Panc1 (cell line): ENCODE data around the gene PPP1R26. TPM values are rescaled to one million over a fixed set of nuclear protein-coding genes. Genes with fewer than 3 reads are reported as not detected.

ENCODE experiments used
- ATAC-seq: fragments of 200-7000 bp; cut with Tn5 transposase; 2 replicates; pipeline ENCODE4 v1.9.1; 2020; ENCODE audit warnings: mild to moderate bottlenecking, moderate library complexity
- BruUV-seq: library from RNA; stranded (reverse); fragments of 400-500 nt; replicated peaks from 2 replicates; lab custom pipeline; 2021; lab: Mats Ljungman, UMichigan
- CTCF ChIA-PET: fragments of 300-600 bp; sonication (Branson Sonifier 250); formaldehyde crosslinking; loops from one replicate; lab custom pipeline; 2022; ENCODE audit warnings: antibody characterized with exemption; lab: Charles Lee
- POLR2A ChIA-PET: fragments of 300-600 bp; sonication (Branson Sonifier 250); formaldehyde crosslinking; loops from one replicate; lab custom pipeline; 2022; ENCODE audit warnings: antibody characterized with exemption; lab: Charles Lee
- DNase-seq: peaks from one replicate; pipeline ENCODE4 v3.0.0-alpha.2; 2010; ENCODE audit warnings: low read depth, low spot score
- H3K27ac ChIP-seq: 2 replicates; pipeline ENCODE4 v1.5.1; 2011; ENCODE audit warnings: mild to moderate bottlenecking, low read length, inconsistent platforms
- H3K27me3 ChIP-seq: fragments of 200-500 bp; sonication (Bioruptor generic); 2 replicates; pipeline ENCODE4 v1.6.0; 2014; ENCODE audit warnings: low read length, inconsistent platforms; ENCODE audit not compliant: control insufficient read depth, insufficient read depth
- H3K36me3 ChIP-seq: fragments of 200-500 bp; sonication (Bioruptor generic); 2 replicates; pipeline ENCODE4 v1.5.1; 2014; ENCODE audit warnings: inconsistent platforms, mild to moderate bottlenecking, low read length, moderate library complexity; ENCODE audit not compliant: control insufficient read depth, insufficient read depth
- H3K4me1 ChIP-seq: 2 replicates; pipeline ENCODE4 v1.5.1; 2011; ENCODE audit warnings: inconsistent platforms, mild to moderate bottlenecking, low read length, moderate library complexity; ENCODE audit not compliant: control insufficient read depth, insufficient read depth
- H3K4me3 ChIP-seq, 2 experiments: 2 replicates each; pipeline ENCODE4 v1.5.1; 2011 to 2012; ENCODE audit warnings: low read depth in 2 of 2, low read length in 2 of 2, mild to moderate bottlenecking in 2 of 2, inconsistent platforms in 1 of 2, moderate library complexity in 1 of 2
- H3K9me3 ChIP-seq: fragments of 200-500 bp; sonication (Bioruptor generic); 2 replicates; pipeline ENCODE4 v1.5.1; 2014; ENCODE audit warnings: low read depth, mild to moderate bottlenecking, inconsistent platforms, low read length, moderate library complexity; ENCODE audit not compliant: control insufficient read depth, insufficient read depth
- CTCF ChIP-seq: fragments of 450-650 bp; IDR thresholded peaks from 2 replicates; pipeline ENCODE4 v1.5.1; 2017; ENCODE audit warnings: mild to moderate bottlenecking
- POLR2AphosphoS5 ChIP-seq: IDR thresholded peaks from 2 replicates; pipeline ENCODE4 v1.6.1; 2012; ENCODE audit warnings: mild to moderate bottlenecking, low read depth, low read length, moderate library complexity
- REST ChIP-seq, 2 experiments: IDR thresholded peaks; 2 replicates each; pipeline ENCODE4 v1.6.1; 2011 to 2012; ENCODE audit warnings: low read depth in 2 of 2, control low read depth in 1 of 2, low read length in 1 of 2, mild to moderate bottlenecking in 1 of 2, moderate library complexity in 1 of 2; ENCODE audit not compliant: insufficient read depth in 1 of 2
- SIN3A ChIP-seq: IDR thresholded peaks from 2 replicates; pipeline ENCODE4 v1.6.1; 2012; ENCODE audit warnings: low read depth, mild to moderate bottlenecking, low read length, moderate library complexity, borderline replicate concordance; ENCODE audit not compliant: insufficient read depth
- TCF7L2 ChIP-seq: IDR thresholded peaks from 2 replicates; pipeline ENCODE4 v1.6.1; 2011; ENCODE audit warnings: mild to moderate bottlenecking, low read depth, low read length, inconsistent platforms
- in situ Hi-C: cut with HindIII; loops from 2 replicates; pipeline ENCODE4 v1.10.0; 2016; ENCODE audit warnings: low sequenced_read_pairs, low pct_unique_long_range_greater_than_20kb
- intact Hi-C: fragments of 100-400 bp; cut with micrococcal nuclease; formaldehyde crosslinking; loops from one replicate; pipeline ENCODE4 v1.10.0; 2022; ENCODE audit not compliant: unreplicated experiment
- total RNA-seq: library from RNA; stranded (reverse); gene quantifications from one replicate; pipeline ENCODE4 v1.2.1, GENCODE V29; 2021; ENCODE audit not compliant: unreplicated experiment

The PPP1R26 gene
- total RNA-seq, 1 experiment from 2014 or later, result 17.5 TPM

GRCh38 chr9:135487281-135488012 lies 7.9 kb downstream of the PPP1R26 start:
- DNase-seq (no peak), ATAC-seq (no peak)
- no peak overlapping the region for H3K27ac ChIP-seq
- BruUV-seq, result no TSS peak
- no peaks in the 10 kb centered on the region for H3K9me3 ChIP-seq
- H3K4me1 ChIP-seq, result no peaks in the 10 kb centered on the region
- no peak overlapping the region for H3K4me3 ChIP-seq
- in situ Hi-C loops, result no loop called here
- intact Hi-C loops, result no loop called here
- no peaks in the 10 kb centered on the region for H3K27me3 ChIP-seq
- TF ChIP-seq POLR2AphosphoS5, result no peak
- no peak for TF ChIP-seq TCF7L2
- no peak for TF ChIP-seq REST (IDR thresholded peaks at IDR 0.05; ENCODE audit: insufficient read depth in 1 of 2, low read depth in 2 of 2, low read length in 1 of 2)
- no peak for TF ChIP-seq CTCF
- TF ChIP-seq SIN3A, result no peak
- peaks cover 3% of the 10 kb centered on the region for H3K36me3 ChIP-seq
- POLR2A ChIA-PET, result no interaction called here
- CTCF ChIA-PET, result no interaction called here

GRCh38 chr9:135488013-135488330 lies 8.4 kb downstream of the PPP1R26 start:
- H3K27ac ChIP-seq, result no peak overlapping the region
- no peak for ATAC-seq
- in situ Hi-C loops, result no loop called here
- CTCF ChIA-PET, result no interaction called here
- H3K36me3 ChIP-seq, result peaks cover 3% of the 10 kb centered on the region
- intact Hi-C loops, result no loop called here
- H3K9me3 ChIP-seq, result no peaks in the 10 kb centered on the region
- H3K4me1 ChIP-seq, result no peaks in the 10 kb centered on the region
- TF ChIP-seq CTCF, result no peak
- no peak for TF ChIP-seq SIN3A
- TF ChIP-seq REST (IDR thresholded peaks at IDR 0.05; ENCODE audit: insufficient read depth in 1 of 2, low read depth in 2 of 2, low read length in 1 of 2), result no peak
- no peak for TF ChIP-seq TCF7L2
- TF ChIP-seq POLR2AphosphoS5, result no peak
- DNase-seq, result no peak
- BruUV-seq, result no TSS peak
- H3K27me3 ChIP-seq, result no peaks in the 10 kb centered on the region
- POLR2A ChIA-PET, result no interaction called here
- no peak overlapping the region for H3K4me3 ChIP-seq
